GM19351 (cell line): Measurements from ENCODE around the gene ABCC8.
A peak's percentile ranks its signal among the peaks of the same experiment; 100 is the strongest.

Experiments used
- ATAC-seq: cut with Tn5 transposase; IDR thresholded peaks from one replicate; pipeline ENCODE4 v1.9.1; 2021; ENCODE audit warnings: mild to moderate bottlenecking, moderate library complexity; ENCODE audit not compliant: unreplicated experiment

The ABCC8 gene

DNA sequence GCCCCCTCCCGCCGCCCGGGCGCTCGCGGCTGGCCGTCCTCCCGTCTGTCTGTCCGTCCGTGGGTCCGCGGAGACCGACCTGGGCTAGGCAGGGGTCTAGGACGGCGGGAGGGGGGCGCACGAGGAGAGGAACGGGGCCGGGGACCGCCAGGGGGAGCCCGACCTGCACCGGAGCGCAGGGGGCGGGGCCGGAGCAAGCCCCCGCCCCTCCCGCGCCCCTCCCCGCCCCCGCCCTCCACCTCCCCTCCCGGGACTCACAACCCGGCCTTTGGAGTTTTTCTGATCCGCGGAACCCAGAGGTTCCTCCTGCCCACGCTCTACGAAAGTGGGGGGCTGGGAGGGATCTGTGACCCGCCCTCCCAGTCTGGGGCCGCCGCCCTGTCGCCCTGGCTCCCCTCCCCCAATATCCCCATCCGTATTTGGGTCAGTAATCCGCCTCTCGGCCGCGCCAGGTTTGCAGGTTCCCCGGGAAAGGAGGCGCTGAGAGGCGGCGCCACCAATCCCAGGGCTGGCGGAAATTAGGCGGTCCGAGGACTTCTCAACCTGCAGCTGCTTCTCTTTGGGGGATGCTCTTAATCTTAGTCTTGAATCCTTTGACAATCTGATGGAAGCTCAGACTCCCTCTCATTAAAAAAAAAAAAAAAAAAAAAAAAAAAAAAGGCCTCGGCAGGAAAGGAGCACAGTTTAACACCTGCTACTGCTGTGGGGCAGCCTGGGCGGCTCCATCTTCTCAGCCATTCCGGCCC, 87.3 kb downstream of the ABCC8 start:
- ATAC-seq: peak; percentile 60

GRCh38 chr11:17388609-17389210, 87.9 kb downstream of the ABCC8 start, which contains the start of gene KCNJ11:
TSS of gene KCNJ11 (minus strand) at chr11:17388659. CDS start at chr11:17388091, 568 bp downstream.
- peak; percentile 37 for ATAC-seq

DNA sequence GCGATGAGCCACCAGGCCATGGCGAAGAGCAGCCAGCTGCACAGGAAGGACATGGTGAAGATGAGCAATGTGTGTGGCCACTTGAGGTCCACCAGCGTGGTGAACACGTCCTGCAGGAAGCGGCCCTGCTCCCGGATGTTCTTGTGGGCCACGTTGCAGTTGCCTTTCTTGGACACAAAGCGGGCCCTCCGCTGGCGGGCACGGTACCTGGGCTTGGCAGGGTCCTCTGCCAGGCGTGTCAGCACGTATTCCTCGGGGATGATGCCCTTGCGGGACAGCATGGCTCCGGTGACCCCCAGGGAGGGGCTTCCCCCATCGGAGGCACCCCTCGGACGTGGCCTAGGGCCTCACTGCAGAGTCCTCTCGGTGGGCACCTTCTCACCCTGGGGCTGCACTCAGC, 88.8 kb downstream of the ABCC8 start:
- no peak for ATAC-seq

- ATAC-seq: no peak
Observed at GRCh38 chr11:17387254-17387653, 89.4 kb downstream of the ABCC8 start.

DNA sequence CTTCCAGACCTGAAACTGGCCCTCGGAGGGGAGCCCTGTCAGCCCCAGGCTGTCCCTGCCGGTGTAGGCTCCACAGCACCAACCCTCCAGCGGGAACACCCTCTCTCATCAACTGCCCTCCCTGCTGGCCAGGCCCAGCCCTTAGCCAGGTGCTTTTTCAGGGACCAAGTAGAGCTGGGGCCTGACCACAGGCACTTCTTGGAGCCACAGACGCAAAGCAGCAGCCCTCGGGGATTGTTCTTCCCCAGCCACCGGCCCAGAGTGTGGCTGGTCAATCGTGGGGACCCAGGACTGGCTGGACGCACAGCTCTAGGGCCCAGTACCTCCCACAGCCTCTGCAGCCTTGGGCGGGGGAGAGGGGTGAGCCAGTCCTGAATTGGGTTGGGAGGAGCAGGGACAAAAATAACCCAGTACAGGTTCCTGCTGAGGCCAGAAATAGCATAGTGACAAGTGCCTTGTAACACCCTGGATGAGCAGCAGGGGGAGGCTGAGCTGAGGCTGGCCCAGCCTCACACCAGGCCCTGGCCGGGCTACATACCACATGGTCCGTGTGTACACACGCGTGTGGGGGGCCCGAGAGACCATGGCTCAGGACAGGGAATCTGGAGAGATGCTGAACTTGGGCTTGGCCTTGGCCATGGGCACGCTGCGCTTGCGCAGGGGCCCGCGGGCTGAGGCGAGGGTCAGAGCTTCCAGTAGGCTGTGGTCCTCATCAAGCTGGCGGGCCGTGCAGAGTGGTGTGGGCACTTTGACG, 90.1 kb downstream of the ABCC8 start:
- peak; percentile 72 for ATAC-seq

- ATAC-seq: no peak
Observed at GRCh38 chr11:17385926-17386325, 90.7 kb downstream of the ABCC8 start.

GRCh38 chr11:17385492-17385891, 91.2 kb downstream of the ABCC8 start:
- no peak for ATAC-seq

GRCh38 chr11:17384002-17384511, 92.6 kb downstream of the ABCC8 start:
- peak; percentile 54 for ATAC-seq

DNA sequence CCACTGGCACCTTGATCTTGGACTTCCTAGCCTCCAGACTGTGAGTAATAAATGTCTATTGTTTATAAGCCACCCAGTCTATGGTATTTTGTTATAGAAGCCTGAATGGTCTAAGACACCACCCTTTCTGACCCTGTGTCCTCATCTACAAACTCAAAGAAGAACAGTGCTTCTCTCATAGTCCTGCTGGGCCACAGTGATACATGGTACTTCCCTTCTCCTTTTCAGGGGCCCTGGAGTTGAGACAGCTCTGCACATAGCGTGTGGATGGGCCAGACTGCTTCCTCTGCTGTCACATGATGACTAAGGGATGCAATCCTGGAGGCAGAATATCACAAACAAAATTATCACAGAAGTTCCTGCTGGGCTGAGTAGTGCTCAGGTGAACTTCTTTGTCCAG, 93.2 kb downstream of the ABCC8 start:
- no peak for ATAC-seq

DNA sequence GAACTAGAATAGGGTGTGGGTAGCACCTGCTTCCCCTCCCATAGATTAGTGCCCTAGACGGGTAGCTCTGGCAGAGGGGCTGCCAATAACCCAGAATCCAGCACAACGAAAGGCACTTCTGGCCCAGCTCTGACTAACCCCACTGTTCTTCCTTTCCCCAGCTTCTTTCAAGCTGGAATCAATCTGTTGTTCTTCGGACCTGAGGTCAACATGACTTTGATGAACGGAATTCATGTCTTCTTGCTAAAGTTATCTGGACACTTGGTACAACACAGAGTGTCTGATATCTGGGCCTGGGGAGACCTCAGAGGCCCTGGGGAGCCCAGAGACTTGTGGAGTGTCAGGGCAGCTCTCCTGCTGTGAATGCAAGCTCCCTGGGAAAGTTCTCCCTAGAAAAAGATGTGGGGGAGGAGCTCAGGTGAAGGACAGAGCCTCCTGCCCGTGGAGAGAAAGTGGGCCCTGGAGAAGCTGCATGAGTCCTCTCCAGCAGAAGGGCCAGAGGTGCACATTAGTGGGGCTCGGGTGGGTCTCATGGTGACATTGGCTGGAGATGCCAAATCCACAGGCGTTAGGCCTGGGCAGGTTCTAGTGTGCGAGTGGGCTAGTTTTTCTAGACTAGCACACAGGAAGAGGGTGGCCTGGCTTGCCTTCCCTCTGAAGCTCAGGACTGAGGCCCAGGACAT, 94.5 kb downstream of the ABCC8 start:
- ATAC-seq: no peak

DNA sequence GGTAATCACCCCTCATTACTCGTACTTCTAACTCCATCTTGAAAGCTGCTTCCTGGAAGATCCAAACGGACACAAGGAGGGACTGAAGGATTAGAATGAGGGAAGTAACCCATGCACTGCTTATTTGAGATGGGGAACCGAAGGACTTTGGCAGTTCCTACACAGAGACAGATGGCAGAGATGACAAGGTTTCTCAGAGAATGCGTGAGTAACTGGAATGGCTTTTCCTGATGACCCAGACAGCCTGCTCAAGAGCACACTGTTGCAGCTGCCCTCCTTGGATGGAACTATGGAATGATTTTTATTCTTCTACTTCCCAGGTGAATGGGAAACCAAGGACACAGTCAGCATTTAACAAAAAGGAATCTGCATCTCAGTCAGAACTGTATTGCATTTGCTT, 95.5 kb downstream of the ABCC8 start:
- no peak for ATAC-seq

GRCh38 chr11:17379383-17380180, 97.1 kb downstream of the ABCC8 start:
- no peak for ATAC-seq

- ATAC-seq: no peak
Observed at GRCh38 chr11:17378655-17379054, 98.0 kb downstream of the ABCC8 start.

DNA sequence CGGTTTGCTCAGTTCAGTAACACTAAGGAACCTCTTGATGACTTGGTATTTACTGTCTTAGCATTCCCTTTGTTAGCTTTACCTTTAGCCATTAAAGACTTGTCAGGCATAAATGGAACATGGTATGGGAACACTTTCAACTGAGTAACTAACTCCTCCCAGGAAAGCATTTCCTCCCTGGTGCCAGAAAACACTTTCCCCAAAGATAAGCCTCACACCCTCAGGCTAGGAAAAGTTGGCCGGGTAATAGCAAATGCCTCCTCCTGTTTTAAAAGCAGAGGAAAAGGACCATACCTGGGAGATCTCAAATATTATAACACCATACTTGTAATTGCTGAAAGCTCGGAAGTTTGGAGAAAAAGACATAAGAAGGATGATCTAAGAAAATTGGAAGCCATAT, 100.2 kb downstream of the ABCC8 start:
- ATAC-seq: no peak

DNA sequence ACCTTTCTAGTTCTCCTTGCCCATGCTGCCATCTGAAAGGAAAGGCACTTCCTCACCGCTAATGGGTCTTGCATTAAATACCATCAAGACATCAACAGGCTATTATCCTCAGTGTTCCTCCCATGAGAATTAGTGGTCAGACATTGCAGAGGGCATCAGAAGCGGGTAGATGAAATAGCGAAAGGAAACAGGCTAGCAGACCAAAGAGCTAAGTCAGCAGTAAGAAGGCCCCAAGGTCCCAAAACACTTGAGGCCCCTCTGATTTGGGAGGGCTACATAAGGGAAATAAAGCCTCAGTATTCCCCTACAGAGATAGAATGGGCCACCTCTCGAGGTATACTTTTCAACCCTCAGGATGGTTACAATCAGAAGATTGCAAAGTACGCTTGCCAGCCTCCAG, 101.1 kb downstream of the ABCC8 start:
- ATAC-seq: no peak

GRCh38 chr11:17371614-17372013, 105.0 kb downstream of the ABCC8 start:
- ATAC-seq: no peak

DNA sequence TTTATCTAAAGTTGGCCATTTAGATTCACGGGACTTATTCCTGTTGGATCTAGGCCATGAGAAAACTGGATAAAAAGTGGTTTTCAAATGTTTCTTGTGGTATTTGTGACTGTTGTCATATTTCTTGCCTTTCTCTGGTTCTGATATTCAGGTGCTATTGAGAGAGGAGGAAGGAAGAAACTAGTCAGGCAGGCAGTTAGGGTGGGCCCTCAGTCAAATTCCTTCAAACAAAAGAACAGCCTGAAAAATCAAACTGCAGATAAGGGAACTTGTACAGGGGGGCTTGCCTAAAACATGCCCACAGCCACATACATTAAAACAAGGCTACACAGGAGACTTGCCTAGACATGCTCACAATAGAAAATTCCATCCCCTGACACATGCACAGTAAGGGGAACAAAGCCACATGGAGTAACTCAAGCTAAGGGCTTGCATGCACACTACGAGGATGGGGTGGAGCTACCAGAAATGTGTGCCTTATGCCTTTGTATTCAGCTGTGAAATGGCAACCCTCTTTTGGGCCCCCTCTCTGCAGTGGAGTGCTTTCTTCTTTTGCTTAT, 106.9 kb downstream of the ABCC8 start:
- ATAC-seq: no peak

DNA sequence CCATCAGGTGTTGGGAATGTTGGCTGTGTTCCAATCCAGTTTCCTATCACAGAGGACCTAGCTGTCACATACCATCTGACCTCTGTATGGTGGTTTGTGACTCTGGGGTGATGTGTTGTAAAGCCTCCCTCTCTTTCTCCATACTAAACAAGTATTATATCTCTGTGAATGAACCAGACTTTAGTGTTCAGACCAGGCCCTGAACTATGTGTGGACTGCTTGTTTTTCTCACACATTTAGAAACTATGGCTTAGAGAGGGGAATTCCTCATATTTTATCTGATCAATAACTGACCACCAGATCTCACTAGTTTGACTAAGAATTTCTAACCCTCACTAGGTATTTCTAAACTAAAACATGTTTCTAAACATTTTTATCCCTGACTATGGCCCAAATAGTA, 107.6 kb downstream of the ABCC8 start:
- ATAC-seq: peak; percentile 53

GRCh38 chr11:17368551-17368950, 108.1 kb downstream of the ABCC8 start:
- ATAC-seq: no peak

DNA sequence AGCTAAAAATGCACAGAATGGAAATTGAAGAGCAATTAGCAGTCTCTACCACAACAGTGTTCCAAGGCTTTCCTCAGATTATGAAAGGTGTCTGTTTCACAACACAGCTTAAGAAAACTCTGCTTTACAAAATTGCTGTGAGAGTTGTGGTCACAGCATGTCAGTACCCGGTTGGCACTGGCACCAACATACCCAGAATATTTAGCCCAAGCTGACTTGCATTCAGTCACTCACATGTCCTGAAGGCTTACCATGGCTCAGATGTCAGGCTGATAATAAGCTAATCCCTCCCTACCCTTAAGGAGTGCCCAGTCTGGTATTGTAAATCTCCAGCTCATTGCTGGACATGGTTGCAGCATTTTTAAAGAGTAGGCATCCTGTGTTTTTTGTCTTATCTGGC, 110.2 kb downstream of the ABCC8 start:
- no peak for ATAC-seq
